Ishikawa (cell line): Measurements from ENCODE around the gene CLEC2B.
A peak's percentile ranks its signal among the peaks of the same experiment; 100 is the strongest.

Source experiments
- CEBPB ChIP-seq: IDR thresholded peaks from 2 replicates; pipeline ENCODE4 v1.6.1; 2012
- CREB1 ChIP-seq: IDR thresholded peaks from 2 replicates; pipeline ENCODE4 v1.6.1; 2012; ENCODE audit warnings: low read depth
- EGR1 ChIP-seq: IDR thresholded peaks from 2 replicates; pipeline ENCODE4 v1.6.1; 2012
- EP300 ChIP-seq: IDR thresholded peaks from 2 replicates; pipeline ENCODE4 v1.6.1; 2012; ENCODE audit warnings: borderline replicate concordance
- FOXM1 ChIP-seq: IDR thresholded peaks from 2 replicates; pipeline ENCODE4 v1.6.1; 2012; ENCODE audit warnings: low read depth, borderline replicate concordance
- NFIC ChIP-seq: IDR thresholded peaks from 2 replicates; pipeline ENCODE4 v1.6.1; 2012
- RAD21 ChIP-seq: IDR thresholded peaks from 2 replicates; pipeline ENCODE4 v1.6.1; 2012; ENCODE audit warnings: low read depth
- REST ChIP-seq: IDR thresholded peaks from 2 replicates; pipeline ENCODE4 v1.6.1; 2012; ENCODE audit warnings: low read depth, mild to moderate bottlenecking
- TAF1 ChIP-seq: IDR thresholded peaks from 2 replicates; pipeline ENCODE4 v1.6.1; 2012; ENCODE audit warnings: low read depth, mild to moderate bottlenecking
- TCF12 ChIP-seq: IDR thresholded peaks from 2 replicates; pipeline ENCODE4 v1.6.1; 2012; ENCODE audit warnings: low read depth
- TEAD4 ChIP-seq: IDR thresholded peaks from 2 replicates; pipeline ENCODE4 v1.6.1; 2012
- YY1 ChIP-seq: IDR thresholded peaks from 2 replicates; pipeline ENCODE4 v1.6.1; 2012; ENCODE audit warnings: low read depth
- ZBTB7A ChIP-seq: IDR thresholded peaks from 2 replicates; pipeline ENCODE4 v1.6.1; 2012; ENCODE audit warnings: low read depth
- TF ChIP-seq, protein P1 (sequence below): IDR thresholded peaks from 2 replicates; pipeline ENCODE4 v1.6.1; 2012
- TF ChIP-seq, protein P2 (sequence below): IDR thresholded peaks from 2 replicates; pipeline ENCODE4 v1.6.1; 2012

Gene CLEC2B

GRCh38 chr12:9869307-9870161 is at the start of gene CLEC2B:
CLEC2B (minus strand) TSS chr12:9869354.
- TF ChIP-seq CREB1 (no peak), RAD21 (no peak), FOXM1 (no peak), ZBTB7A (no peak), REST (no peak), YY1 (no peak), EGR1 (no peak), EP300 (no peak), TEAD4 (no peak), CEBPB (no peak), TAF1 (no peak)
- TF ChIP-seq, protein P1, sequence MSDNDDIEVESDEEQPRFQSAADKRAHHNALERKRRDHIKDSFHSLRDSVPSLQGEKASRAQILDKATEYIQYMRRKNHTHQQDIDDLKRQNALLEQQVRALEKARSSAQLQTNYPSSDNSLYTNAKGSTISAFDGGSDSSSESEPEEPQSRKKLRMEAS: no peak
- TF ChIP-seq, protein P2, sequence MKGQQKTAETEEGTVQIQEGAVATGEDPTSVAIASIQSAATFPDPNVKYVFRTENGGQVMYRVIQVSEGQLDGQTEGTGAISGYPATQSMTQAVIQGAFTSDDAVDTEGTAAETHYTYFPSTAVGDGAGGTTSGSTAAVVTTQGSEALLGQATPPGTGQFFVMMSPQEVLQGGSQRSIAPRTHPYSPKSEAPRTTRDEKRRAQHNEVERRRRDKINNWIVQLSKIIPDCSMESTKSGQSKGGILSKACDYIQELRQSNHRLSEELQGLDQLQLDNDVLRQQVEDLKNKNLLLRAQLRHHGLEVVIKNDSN: no peak

DNA sequence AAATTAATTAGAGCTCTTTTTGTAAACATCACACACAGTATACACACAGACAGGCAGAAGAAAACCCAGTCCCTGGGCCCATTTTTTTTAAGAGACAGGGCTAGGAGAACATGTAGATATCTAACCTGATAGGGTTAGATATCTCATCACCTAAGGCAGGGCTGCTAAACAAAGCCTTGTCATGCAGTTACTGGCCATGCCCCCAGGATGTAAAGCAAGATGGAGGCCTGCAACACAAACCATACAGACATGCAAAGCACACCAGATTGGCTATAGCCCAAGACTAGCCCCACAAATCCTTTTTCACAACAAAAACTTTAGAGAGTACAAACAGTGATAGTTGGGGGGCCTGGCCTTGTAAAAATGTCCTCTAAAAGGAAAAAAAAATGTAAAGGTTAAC is 42.6 kb upstream of the CLEC2B start:
- no peak for TF ChIP-seq REST
- TF ChIP-seq, protein P1: no peak
- no peak for TF ChIP-seq RAD21
- TF ChIP-seq TCF12: no peak
- no peak for TF ChIP-seq YY1
- TF ChIP-seq CEBPB: no peak
- no peak for TF ChIP-seq EGR1
- TF ChIP-seq EP300: no peak
- no peak for TF ChIP-seq TAF1
- TF ChIP-seq FOXM1: no peak
- no peak for TF ChIP-seq TEAD4
- TF ChIP-seq ZBTB7A: no peak
- no peak for TF ChIP-seq NFIC
- TF ChIP-seq, protein P2: no peak
- no peak for TF ChIP-seq CREB1

- TF ChIP-seq ZBTB7A (no peak), TCF12 (peak; percentile 43; the same call in 1 of the 2 replicates)
- TF ChIP-seq, protein P1: no peak
- TF ChIP-seq, protein P2: peak; percentile 32; the same call in 1 of the 2 replicates
Measured at GRCh38 chr12:9910716-9911421, 41.7 kb upstream of the CLEC2B start.

GRCh38 chr12:9909724-9910123 is 40.6 kb upstream of the CLEC2B start:
- TF ChIP-seq REST (no peak), YY1 (no peak), FOXM1 (no peak), EP300 (no peak)
